Activated CD4-positive, alpha-beta T cell treated with anti-CD3 and anti-CD28 coated beads, Interleukin-2, Interleukin-6, amounts not matched to agents 100 ng/mL and 50 ng/mL, durations not matched to agents 16 hours and 8 hours (primary cell): ENCODE measurements around the gene ITIH5.
"Not testable (repeated sequence)": the region's sequence is repeated elsewhere in the genome, so short reads cannot be mapped to it uniquely, and the experiment has no call there.

Experiments used
- DNase-seq: peaks from one replicate; pipeline ENCODE4 v3.0.0-alpha.2; 2020

The ITIH5 gene

GRCh38 chr10:7666253-7667023 is at the start of gene ITIH5:
Gene ITIH5, minus strand, starts transcription at chr10:7666966. Its CDS starts 74 bp downstream, at chr10:7666892.
- DNase-seq = no peak

DNA sequence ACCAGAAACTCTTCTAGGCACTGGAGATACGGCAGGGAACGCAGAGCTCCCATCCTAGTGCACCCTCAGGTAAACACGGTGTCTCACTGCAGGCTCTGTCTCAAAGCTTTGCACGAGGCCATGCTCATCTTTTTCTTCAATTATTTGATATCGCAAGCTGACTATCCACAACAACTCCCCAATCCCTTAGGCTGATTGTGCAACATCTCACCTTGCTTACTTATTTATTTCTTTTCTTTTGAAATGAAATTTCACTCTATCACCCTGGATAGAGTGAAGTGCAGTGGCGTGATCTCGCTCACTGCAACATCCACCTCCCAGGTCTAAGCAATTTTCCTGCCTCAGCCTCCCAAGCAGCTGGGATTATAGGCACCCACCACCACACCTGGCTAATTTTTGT is 48.7 kb upstream of the ITIH5 start:
- no peak for DNase-seq

- not testable (repeated sequence) for DNase-seq
Observed at GRCh38 chr10:7711075-7711474, 44.3 kb upstream of the ITIH5 start.

- DNase-seq = no peak
Observed at GRCh38 chr10:7710446-7710845, 43.7 kb upstream of the ITIH5 start.

DNA sequence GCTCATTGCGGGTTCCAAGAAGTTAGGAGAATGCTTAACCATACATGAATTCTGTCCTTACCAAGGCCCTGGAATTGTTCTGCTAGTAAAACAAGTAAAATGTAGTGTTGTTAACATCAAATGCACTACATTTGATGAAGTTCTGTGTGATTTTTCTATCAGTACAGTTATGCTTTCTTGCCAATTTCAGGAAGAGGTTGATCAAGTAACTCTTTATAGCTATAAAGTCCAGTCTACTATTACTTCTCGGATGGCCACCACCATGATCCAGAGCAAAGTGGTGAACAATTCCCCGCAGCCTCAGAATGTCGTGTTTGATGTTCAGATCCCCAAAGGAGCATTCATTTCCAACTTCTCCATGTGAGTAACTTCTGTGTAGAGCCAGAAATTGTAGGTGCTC is 42.1 kb upstream of the ITIH5 start:
- DNase-seq = no peak

DNA sequence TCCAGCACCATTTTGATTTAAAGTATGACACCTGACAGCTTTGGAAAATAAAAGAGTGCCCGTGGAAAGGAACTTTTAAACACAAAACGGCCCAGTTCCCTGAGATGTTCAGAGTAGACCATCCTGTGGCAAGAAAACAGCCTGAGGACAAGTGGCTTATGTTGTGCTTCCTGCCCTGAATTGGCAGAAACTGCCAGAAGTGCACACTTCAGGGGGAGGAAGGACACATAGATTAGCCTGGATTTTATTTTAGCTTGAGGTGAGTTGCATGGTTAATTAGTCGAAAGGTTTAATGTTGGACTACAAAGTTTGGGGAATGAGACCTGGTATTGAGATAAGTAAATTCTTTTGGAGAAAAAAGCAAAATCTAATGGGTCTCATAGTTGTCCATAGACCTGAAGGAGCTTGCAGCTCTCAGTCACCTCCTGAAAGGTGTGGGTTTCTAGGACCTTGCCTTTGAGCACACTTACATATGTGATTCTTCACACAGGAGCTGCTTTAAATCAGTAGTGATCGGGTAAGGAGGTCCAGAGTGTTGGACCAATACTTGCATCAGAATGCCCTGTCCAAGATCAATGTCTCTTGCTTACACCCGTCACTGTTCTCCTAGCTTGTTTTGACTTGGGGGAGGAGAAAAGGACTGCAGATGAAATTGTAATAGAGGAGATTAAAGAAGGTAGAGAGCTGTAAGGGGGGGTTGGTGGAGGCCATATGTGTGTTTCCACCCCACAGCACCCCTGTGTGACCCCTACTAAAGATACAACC is 41.3 kb upstream of the ITIH5 start:
- DNase-seq = no peak

DNA sequence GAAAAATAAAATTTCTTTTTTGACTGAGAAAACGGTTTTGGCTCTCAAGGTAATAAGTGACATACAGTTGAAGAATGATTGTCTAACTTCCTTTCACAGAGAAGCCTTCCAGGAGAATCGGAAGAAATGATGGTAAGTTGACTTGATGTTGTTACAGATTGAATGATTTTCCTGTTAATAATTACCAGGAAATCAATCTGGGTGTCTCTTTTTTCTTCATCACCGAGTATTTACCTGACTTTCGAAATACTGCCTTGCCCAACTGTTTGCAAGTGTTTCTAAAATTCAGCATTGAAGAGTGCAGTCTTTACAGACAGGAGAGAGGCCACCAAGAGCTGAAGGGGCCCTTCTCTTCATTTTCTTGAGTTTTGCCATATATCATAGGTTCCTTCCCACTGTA is 40.3 kb upstream of the ITIH5 start:
- no peak for DNase-seq

GRCh38 chr10:7706534-7707073 is 39.8 kb upstream of the ITIH5 start:
- no peak for DNase-seq

DNA sequence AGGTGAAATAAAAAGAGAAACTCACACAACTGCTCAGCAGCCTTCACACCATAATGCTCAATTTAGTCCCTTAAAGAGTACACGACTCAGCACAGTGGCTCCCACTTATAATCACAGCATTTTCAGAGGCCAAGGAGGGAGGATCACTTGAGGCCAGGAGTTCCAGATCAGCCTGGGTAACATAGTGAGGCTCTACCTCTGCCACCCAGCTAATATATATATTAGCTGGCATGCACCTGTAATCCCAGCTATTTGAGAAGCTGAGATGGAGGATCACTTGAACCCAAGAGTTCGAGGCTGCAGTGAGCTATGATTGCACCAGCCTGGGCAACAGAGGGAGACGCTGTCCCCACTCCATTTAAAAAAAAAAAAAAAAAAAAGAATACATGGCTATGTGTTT is 38.6 kb upstream of the ITIH5 start:
- no peak for DNase-seq

DNA sequence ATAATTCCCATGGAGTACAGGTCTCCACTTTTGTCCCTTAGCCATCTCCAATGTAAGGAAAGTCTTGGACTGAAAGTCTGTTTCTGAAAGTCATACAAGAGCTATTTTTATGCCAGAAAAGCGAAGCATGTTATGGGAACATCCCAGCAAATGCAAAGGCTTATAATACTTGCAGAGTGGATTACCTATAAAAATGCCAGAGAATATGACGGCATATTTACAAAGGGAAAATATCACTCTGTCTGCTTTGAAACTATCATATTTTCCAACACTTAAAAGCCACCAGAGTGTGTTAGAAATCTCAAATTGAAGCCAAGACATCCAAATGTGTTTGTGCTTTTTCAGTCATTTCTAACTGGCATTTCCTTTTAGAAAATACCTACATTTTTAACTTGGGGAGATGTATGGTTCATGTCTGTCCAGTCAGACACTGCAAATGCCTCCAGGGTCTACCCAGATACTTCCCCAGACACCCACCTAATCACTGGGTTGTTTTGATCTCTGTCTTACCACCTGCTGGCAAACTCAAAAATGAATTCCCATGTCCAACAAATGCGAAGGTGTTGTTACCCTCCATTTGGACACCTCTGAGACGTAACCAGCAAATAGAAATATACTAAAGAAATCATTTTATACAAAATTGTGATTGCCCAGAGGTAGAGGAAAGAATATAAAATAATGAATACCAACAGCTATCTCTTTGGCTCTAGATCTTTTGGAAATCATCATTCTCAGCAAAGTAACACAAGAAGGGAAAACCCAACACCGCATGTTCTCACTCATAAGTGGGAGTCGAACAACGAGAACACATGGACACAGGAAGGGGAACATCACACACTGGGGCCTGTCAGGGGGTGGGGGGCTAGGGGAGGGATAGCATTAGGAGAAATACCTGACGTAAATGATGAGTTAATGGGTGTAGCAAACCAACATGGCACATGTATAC is 37.6 kb upstream of the ITIH5 start:
- DNase-seq = no peak

- DNase-seq = no peak
Observed at GRCh38 chr10:7703140-7703539, 36.4 kb upstream of the ITIH5 start, which contains the start of gene ITIH2. Gene ITIH2, plus strand, starts transcription at chr10:7703316. Its CDS starts 119 bp downstream, at chr10:7703435.

DNA sequence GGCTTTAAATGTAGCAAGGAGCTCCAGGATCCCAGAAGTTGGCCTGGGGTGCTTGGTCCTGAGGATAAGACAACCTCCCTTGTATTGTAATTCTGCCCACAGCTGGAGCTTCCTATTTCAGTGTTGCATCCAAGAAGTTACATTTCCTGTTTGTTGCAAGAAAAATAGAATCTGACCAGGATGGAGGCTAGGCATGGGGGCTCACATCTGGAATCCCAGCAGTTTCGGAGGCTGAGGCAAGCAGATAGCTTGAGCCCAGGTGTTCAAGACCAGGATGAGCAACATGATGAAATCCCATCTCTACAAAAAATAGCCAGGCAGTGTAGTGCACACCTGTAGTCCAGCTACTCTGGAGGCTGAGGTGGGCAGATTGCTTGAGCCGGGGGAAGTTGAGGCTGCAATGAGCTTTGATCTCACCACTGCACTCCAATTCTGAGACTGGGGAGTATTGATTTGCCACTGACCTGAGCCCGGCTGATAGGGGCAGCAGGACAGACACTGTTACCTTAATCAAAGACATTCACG is 35.6 kb upstream of the ITIH5 start:
- no peak for DNase-seq

- DNase-seq = no peak
Observed at GRCh38 chr10:7701158-7701742, 34.5 kb upstream of the ITIH5 start.

DNA sequence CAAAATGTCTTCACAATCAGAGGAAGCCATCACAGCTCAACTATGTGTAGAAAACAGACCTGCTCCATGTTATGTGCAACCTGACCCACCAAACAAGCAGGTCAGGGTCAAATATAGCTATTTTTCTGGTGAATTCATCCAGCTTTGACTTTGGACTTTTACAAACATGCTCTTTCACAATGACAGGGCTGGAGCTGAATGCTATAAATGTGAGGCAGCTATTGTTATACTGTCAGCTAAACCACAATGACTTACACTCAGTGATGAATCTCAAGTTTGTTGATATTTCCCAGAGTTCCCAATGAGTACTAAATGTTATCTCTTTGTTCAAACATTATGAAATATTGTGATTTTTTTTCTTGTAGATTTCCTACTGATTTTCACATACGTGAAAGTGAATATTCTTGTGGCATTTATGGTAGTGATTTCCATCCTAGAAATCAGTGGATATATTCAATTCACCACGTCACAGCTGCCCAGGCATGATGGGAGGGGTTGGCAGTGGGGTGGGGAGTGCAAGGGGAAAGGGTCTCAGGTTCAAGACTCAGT is 33.9 kb upstream of the ITIH5 start:
- no peak for DNase-seq

DNA sequence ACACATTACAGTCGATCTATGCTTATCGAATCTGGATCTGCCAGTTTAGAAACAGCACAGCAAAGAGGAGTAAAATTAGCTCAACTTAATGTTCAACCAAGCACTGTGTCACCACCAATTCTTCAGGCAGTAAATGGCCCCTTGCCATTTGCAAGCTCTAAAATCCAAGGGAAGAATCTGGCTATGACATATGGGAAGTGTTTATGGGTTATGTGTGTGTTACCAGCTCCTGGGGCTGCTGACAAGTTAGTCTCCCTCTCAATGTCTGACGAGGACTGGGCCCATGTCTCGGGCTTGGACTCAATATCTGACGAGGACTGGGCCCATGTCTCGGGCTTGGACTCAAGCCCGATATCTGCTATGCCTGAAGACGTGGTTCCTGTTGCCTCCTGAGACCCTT is 30.7 kb upstream of the ITIH5 start:
- no peak for DNase-seq

DNA sequence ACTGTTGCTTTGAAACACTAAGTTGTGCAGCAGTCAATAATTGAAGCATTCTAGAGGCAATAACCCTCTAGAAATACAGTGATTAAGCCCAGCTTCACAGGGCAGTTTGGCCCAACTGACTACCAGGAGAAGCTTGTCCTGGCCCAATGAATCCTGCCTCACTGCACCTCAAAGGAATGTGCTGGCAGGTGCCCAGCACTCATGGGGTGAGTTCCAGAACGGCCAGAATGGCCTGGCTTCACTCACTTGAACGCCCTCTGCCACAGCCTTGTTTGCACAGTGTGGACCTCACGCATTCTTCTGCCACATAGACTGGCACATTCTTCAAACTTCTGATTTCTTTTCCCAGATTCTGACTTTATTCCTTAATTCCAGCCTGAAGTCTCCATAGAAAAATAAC is 29.8 kb upstream of the ITIH5 start:
- DNase-seq = no peak

DNA sequence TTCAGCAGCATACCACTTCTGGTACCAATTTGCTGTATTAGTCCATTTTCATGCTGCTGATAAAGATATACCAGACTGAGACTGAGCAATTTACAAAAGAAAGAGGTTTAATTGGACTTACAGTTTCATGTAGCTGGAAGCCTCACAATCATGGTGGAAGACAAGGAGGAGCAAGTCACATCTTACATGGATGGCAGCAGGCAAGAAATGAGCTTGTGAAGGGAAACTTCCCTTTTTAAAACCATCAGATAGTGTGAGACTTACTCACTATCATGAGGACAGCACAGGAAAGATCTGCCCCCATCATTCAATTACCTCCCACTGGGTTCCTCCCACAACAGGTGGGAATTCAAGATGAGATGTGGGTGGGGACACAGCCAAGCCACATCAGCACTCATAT is 26.4 kb upstream of the ITIH5 start:
- DNase-seq = not testable (repeated sequence)

DNA sequence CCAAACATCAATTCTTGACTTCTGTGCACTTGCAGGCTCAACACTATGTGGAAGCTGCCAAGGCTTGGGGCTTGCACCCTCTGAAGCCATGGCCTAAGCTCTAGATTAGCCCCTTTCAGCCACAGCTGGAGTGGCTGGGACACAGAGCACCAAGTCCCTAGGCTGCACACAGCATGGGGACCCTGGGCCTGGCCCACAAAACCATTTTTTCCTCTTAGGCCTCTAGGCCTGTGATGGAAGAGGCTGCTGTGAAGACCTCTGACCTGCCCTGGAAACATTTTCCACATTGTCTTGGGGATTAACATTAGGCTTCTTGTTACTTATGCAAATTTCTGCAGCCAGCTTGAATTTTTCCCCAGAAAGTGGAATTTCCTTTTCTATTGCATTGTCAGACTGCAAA is 25.6 kb upstream of the ITIH5 start:
- not testable (repeated sequence) for DNase-seq

DNA sequence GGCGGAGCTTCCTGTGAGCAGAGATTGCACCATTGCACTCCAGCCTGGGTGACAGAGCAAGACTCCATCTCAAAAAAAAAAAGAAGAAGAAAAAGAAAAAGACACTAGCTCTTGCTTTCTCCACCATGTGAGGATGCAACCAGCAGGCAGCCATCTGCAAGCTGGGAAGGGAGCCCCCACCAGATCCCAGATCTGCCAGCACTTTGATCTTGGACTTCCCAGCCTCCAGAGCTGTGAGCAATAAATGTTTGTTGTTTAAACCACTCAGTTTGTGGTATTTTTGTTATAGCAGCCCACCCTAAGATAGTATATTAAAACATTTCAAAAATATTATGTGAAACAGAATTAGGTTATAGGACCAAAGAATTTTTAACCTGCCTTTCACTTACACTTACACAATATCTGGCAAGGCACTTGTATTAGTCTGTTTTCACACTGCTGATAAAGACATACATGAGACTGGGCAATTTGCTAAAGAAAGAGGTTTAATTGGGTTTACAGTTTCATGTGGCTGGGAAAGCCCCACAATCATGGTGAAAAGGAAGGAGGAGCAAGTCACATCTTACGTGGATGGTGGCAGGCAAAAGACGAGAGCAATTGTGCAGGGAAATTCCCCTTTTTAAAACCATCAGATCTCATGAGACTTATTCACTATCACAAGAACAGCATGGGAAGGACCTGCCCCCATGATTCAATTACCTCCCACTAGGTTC is 24.3 kb upstream of the ITIH5 start:
- DNase-seq = peak; percentile 24

DNA sequence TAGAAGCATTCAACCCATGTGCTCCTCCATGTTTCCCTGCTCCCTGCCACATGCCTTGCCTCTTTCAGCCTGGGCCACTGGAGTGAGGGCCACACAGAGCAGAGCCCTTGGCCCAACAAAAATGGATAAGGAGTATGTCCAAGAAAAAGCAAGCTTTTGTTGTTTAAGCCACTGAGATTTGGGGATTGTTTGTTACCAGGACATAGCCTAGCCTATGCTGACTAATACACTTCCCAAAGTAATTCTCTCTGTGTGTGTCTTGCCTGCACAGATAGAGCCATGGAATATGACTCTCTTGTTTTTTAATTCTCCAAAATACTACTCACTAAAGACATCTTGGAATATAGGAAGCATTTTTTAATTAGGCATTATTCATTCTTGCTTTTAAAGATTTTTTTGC is 22.8 kb upstream of the ITIH5 start:
- no peak for DNase-seq

DNA sequence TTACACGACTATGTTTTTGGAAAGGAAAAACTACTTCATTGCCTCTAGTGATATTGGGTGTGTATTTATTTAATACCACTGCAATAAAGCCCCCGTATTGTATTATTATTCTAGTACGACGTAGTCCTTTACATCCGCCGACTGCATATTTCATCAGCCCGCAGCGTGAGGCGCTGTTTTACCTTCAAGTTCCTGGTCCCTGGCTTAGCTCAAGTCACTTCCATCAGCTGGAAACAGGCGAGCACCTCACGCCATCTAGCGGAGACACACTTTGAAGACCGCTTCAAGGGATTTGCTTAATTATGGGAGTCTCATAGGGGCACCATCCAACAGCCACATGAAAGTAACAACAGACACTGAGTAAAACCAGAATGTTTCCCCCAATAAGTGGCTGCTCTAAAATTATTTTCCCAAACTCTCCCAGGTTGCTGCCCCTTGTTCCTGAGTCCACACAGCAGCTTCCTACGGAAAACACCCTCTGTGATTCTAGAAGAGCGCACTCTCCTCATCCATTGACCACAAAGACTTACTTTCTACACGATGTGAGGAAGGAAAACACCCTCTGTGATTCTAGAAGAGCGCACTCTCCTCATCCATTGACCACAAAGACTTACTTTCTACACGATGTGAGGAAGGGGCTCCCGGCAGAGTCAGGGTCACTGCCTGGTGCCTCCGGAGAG is 20.6 kb upstream of the ITIH5 start:
- peak; percentile 87 for DNase-seq
